Stimulated activated CD4-positive, alpha-beta T cell treated with anti-CD3 and anti-CD28 coated beads, Interleukin-1b, Interleukin-23, amount 100 ng/mL, for 48 hours (primary cell): ENCODE results near the gene C1orf87.
"Not testable (repeated sequence)": the region's sequence is repeated elsewhere in the genome, so short reads cannot be mapped to it uniquely, and the experiment has no call there.

Experiments used
- DNase-seq: peaks from one replicate; pipeline ENCODE4 v3.0.0-alpha.2; 2020

The C1orf87 gene

GRCh38 chr1:59992040-59992820 lies 81.3 kb downstream of the C1orf87 start:
- DNase-seq = no peak

GRCh38 chr1:59990470-59990869 lies 83.1 kb downstream of the C1orf87 start:
- DNase-seq = no peak

DNA sequence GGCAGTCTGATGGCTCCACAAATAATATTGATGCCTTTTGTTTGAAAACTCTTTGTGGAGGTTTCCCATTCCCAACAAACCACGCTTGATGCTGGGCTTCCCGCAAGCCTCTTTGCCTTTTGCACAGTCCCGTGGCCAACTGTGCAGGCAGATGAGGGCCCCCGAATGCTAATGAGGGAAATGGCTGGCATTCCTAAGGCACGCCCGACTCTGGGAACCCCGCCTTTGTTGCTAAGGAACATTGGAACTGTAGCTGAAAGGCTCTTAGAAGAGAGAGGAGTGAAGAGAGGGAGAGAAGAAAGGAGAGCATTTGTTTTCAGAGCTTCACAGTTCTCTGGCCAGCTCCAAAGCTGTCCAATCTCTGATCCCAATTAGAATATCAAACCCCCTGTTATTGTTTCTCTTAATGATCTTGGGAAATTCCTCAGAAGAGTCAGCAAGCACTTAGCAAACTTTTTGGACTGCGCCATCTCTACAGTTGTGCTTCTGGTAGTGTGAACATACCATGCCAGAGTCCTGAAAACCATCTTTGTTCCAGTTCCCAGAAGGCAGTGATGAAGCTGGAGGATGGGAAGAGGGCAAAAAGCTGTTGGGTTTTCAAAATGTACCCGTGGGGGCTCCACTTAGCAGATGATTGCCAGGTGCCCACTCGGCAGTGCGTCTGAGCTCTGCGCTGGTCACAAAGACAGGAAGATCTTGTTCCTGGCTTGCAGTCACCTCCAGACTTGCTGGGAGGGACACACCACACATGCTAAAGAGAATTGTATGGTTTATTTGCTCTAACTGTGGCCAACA lies 86.9 kb downstream of the C1orf87 start:
- no peak for DNase-seq

DNA sequence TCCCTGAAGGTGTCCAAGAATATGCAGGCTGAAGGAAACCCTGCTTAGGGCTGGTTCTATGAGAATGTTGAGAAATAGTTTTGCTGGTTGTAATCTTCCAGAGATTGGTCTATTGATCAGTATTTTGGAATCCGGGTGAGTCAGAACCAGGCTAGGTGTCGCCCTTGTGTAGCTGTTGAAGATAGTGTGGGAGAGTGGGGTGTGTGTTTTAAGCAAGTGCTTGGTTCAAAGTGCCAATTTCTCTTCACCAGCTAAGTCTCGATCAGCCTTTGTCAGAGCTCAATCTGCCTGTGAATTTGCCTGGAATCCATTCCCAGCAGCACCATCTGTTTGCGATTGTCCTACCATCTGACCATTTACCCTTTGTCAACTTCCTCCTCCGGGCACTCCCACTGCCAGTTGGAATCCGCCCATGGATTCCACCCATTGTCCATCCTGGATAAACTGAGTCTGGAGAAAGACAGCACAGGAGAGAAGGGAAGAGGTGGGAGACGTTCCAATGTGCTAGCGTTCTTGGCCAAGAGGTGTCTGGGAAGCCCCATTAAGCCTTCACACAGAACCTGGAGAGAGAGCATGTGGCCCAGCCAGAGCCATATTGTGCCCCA lies 87.6 kb downstream of the C1orf87 start:
- no peak for DNase-seq

GRCh38 chr1:59979666-59980065 lies 93.9 kb downstream of the C1orf87 start:
- no peak for DNase-seq

GRCh38 chr1:59978511-59978910 lies 95.1 kb downstream of the C1orf87 start:
- no peak for DNase-seq

DNA sequence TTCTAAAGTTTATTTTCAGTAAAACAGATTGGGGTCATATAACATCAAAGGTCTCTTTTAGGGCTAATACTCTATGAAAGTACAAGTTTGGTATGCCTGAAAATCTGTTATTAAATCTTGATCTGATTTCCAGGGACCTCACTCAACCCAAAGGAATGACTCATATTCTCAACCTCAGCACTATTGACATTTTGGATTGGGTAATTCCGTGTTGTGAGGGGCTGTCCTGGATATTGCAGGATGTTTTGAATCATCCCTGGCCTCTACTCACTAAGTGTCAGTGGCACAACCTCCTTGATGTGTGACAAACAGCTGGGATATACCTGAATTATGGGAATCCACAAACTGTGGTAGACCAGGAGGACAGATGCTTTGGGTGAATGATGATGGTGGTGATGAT lies 95.5 kb downstream of the C1orf87 start:
- no peak for DNase-seq

DNA sequence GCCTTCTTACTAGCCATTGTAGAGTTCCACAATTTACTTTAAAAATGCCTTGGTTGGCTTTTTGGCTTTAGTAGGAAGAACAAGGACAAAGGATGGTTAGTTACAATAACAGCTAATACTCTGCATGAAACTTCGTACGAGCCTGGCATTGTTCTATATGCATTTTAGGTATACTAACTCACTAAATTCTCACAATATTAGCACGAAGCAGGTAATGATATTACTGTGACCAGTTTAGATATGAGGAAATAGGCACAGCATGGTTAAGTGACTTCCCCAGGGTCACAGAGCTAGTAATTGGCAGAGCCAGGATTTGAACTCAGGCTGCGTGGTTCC lies 96.5 kb downstream of the C1orf87 start:
- DNase-seq = no peak

DNA sequence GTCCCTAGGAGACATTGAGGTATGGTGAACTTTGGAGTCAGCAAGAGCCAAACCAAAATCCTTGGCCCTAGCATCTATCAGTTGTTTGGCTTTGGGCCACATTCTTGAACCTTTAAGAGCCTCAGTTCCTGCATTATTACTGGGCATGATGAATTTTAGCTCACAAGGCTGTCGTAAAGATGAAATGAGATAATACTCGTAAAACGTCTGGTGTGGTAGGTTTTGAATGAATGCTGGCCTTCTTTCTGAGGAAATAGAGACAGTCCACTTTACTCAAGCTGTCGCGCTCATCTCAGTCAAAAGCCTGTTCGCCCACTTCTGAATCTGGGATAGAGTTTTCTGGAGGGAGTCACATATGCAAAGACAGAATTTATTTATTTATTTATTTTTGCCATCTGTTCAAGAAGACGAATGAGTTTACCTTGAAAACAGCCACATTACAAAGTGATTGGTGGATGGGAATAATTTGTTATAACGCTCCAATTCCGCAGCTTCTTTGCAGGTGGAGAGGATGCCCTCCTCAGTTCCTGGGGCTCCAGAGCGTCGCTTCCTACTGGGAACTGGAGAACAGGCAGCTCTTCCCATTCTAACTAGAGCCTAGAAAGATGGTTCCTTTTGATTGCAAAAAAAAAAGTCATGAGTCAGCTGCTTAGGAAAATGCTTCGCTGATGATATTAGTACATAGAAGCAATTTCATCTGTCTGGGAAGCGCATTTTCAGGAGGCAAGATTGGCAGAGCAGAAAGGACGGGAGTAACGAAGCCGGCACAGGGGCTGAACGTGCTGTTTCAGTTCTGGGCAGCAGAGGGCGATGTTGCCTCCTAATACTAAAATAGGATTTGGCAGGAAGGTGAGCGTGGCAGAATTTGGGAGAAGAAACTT lies 97.1 kb downstream of the C1orf87 start:
- peak; percentile 40 for DNase-seq

DNA sequence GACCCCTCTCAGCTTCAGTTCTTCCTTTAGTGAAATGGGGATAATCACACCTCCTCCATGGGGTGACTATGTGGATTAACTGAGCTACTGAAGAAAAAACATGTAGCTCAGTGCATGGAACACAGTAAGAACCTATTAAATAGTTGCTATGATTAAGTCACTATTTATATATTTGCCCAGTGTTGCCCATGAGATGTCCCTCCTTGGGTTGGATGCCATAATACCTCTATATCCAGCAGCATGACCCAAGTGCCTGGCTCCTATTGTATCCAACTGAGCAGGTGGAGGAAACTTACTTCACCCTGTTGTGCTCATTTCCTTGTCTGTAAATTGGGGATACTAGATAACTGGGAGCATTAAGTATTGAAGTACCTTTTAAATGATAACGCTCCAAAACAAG lies 99.9 kb downstream of the C1orf87 start:
- DNase-seq = no peak

DNA sequence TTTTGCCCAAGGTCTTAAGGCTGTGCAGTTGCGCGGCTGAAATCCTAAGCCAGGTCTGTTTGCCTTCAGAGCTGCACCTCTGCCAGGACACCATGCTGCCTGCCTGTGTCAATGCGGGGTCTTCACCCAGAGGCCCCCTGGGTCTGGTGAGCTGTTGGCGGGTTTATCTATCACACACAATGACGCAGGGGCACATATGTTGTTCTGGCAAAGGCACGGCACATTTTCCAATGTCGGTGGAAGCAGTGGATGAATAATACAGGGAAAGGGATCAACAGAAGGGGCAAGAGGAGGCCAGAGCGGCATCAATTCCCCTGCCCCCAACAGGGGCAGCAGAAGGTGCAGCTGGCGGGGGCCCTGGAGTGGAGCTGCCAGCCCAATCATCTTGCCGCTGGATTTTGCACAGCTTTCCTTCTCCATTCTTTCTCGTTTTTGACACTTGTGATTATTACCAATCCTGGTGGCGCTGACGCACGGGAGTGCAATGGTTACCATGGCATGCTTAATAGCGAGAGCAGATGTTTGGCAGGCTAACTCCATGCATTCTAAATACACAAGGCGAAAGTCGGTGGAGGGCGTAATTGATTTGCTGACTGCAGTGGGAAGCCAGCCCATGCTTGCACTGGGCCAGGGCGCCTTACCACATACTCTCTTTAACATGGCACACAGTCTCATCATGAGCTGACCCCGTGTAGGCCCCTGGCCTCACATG lies 101.2 kb downstream of the C1orf87 start:
- no peak for DNase-seq

GRCh38 chr1:59971464-59971911 lies 102.1 kb downstream of the C1orf87 start:
- DNase-seq = peak; percentile 46

GRCh38 chr1:59969542-59970175 lies 103.9 kb downstream of the C1orf87 start:
- DNase-seq = not testable (repeated sequence)

- DNase-seq = not testable (repeated sequence)
Observed at GRCh38 chr1:59968746-59969145, 104.8 kb downstream of the C1orf87 start.

DNA sequence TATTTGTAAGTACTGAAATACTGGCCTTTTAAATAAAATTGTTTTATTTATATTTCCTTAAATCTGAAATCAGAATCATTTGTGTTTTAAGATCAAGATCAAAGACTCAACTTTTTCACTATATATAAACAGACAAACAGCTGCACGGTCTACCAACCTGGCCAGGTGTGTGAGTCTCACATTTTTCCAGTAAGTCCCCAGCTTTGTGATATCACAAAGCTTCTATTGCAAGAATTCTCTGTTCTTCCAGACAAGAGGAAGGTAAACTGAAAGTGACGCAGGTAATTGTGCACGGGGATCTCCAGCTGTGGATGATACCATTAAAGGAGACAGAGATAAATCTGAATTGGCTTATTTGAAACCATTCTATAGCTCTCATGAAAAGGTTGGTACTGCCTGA lies 105.8 kb downstream of the C1orf87 start:
- DNase-seq = no peak

- DNase-seq = no peak
Observed at GRCh38 chr1:59967141-59967697, 106.4 kb downstream of the C1orf87 start.

GRCh38 chr1:59952065-59952464 lies 121.5 kb downstream of the C1orf87 start:
- DNase-seq = no peak

DNA sequence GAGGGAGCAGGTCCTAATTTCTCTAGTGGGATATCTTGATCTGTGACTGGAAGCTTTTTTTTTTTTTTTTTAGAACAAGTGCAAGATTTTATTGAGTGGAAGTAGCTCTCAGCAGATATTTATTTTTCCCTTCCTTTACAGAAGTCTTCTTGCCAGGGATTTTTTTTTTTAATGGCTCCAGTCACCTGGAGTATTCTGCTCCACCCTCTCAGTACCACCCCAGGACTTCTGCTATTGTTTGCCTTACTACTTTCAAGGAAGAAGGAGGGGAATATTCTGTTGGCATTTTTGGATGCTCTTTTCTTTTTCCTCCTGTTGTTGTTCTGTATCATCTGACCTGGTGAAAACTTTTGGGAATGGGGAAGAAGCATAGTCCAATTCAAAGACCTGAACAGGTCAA lies 123.9 kb downstream of the C1orf87 start:
- DNase-seq = no peak

DNA sequence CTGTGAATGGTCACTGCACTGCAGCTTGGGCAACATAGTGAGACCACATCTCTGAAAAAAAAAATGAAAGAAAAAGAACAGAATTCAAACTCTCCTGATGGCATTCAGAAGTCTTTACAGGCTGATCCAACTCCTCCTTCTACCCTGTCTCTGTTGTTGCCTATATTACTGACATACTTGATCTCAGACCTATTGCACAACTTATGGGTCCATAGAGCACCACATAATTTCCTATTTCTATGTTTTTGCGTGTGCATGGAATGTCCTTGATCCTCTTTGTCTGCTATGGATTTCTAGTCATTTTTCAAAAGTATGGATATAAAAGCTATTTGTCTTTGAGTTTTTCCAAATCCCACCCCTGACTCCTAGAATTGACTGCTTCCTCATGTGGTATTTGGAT lies 124.6 kb downstream of the C1orf87 start:
- DNase-seq = no peak

- peak; percentile 49 for DNase-seq
Observed at GRCh38 chr1:59947047-59947938, 126.3 kb downstream of the C1orf87 start.
